A673 (cell line): Measurements from ENCODE around the gene RNF220. TPM values are rescaled to one million over a fixed set of nuclear protein-coding genes. Genes with fewer than 3 reads are reported as not detected.

Experiments
- BruUV-seq: library from RNA; stranded (reverse); fragments of 400-500 nt; replicated peaks from 2 replicates; lab custom pipeline; 2021; lab: Mats Ljungman, UMichigan
- CTCF ChIA-PET: fragments of 300-600 bp; sonication (Branson Sonifier 250); formaldehyde crosslinking; loops from one replicate; lab custom pipeline; 2022; ENCODE audit warnings: antibody characterized with exemption; lab: Charles Lee
- POLR2A ChIA-PET: fragments of 300-600 bp; sonication (Branson Sonifier 250); formaldehyde crosslinking; loops from one replicate; lab custom pipeline; 2022; ENCODE audit warnings: antibody characterized with exemption; ENCODE audit not compliant: low non-redundant PET; lab: Charles Lee
- DNase-seq: peaks from one replicate; pipeline ENCODE4 v3.0.0-alpha.2; 2015; ENCODE audit warnings: low spot score
- H3K27ac ChIP-seq: fragments of 200-600 bp; sonication (generic); 2 replicates; pipeline ENCODE4 v1.5.1; 2016; ENCODE audit warnings: mixed run types, low read depth, mild to moderate bottlenecking, mixed read lengths, antibody characterized with exemption, low read length; ENCODE audit not compliant: poor library complexity, severe bottlenecking
- H3K27me3 ChIP-seq: fragments of 200-600 bp; sonication (generic); replicated peaks from 2 replicates; pipeline ENCODE4 v1.6.1; 2017; ENCODE audit warnings: mixed run types, low read depth, mild to moderate bottlenecking, mixed read lengths, antibody characterized with exemption, low read length; ENCODE audit not compliant: insufficient read depth, poor library complexity
- H3K36me3 ChIP-seq: fragments of 200-600 bp; sonication (generic); 2 replicates; pipeline ENCODE4 v1.6.1; 2016; ENCODE audit warnings: mixed run types, mild to moderate bottlenecking, mixed read lengths, antibody characterized with exemption, low read length; ENCODE audit not compliant: insufficient read depth, poor library complexity, severe bottlenecking
- H3K4me1 ChIP-seq: fragments of 200-600 bp; sonication (generic); 2 replicates; pipeline ENCODE4 v1.6.1; 2017; ENCODE audit warnings: mixed run types, mild to moderate bottlenecking, mixed read lengths, antibody characterized with exemption, low read length; ENCODE audit not compliant: insufficient read depth, poor library complexity, severe bottlenecking
- H3K4me3 ChIP-seq: fragments of 200-600 bp; sonication (generic); 2 replicates; pipeline ENCODE4 v1.5.1; 2016; ENCODE audit warnings: low read depth, mixed run types, mild to moderate bottlenecking, mixed read lengths, low read length; ENCODE audit not compliant: poor library complexity, severe bottlenecking
- H3K9me3 ChIP-seq: fragments of 200-600 bp; sonication (generic); 2 replicates; pipeline ENCODE4 v1.6.1; 2016; ENCODE audit warnings: mixed run types, low read depth, mild to moderate bottlenecking, mixed read lengths, antibody characterized with exemption, low read length; ENCODE audit not compliant: poor library complexity, severe bottlenecking
- CTCF ChIP-seq: fragments of 300-800, 200-600 bp; sonication (generic); conservative IDR thresholded peaks from 2 replicates; pipeline ENCODE4 v1.5.1; 2017; ENCODE audit warnings: low read depth, mild to moderate bottlenecking, antibody characterized with exemption, low read length, moderate library complexity, mixed read lengths
- EZH2 ChIP-seq: fragments of 200-600 bp; sonication (generic); IDR thresholded peaks from 2 replicates; pipeline ENCODE4 v1.6.1; 2017; ENCODE audit warnings: borderline replicate concordance, low read depth, mild to moderate bottlenecking, mixed read lengths, antibody characterized with exemption, low read length; ENCODE audit not compliant: poor library complexity, severe bottlenecking
- intact Hi-C: fragments of 100-400 bp; cut with micrococcal nuclease; formaldehyde crosslinking; loops from one replicate; pipeline ENCODE4 v1.10.0; 2022; ENCODE audit not compliant: unreplicated experiment
- total RNA-seq: library from RNA; stranded (reverse); gene quantifications from 2 replicates; pipeline ENCODE4 v1.2.3, GENCODE V29; 2021

The RNF220 gene
- total RNA-seq, 1 experiment from 2014 or later = 80.6 TPM

- H3K4me1 ChIP-seq = no peaks in the 10 kb centered on the region
- H3K27ac ChIP-seq = no peak overlapping the region
- BruUV-seq = no TSS peak
- H3K9me3 ChIP-seq = no peaks in the 10 kb centered on the region
- H3K36me3 ChIP-seq = peaks cover 23% of the 10 kb centered on the region
- DNase-seq = peak; percentile 82
- no peak for TF ChIP-seq EZH2
- peak; percentile 95 for TF ChIP-seq CTCF
- intact Hi-C loops = loop anchor here (1.0 to 10.0 kb wide), 5 partner anchors 44 to 558 kb away; no protein-coding TSS in a partner anchor
- POLR2A ChIA-PET = no interaction called here
- H3K27me3 ChIP-seq = no peaks in the 10 kb centered on the region
- no peak overlapping the region for H3K4me3 ChIP-seq
- CTCF ChIA-PET = interaction anchor here (0.5 to 2.0 kb wide), 13 partner anchors 11 to 567 kb away, joined by 3 to 17 read pairs (median 5); no protein-coding TSS in a partner anchor
These were observed 247.5 kb downstream of the RNF220 start for GRCh38 chr1:44652445-44653106.

- CTCF ChIA-PET = interaction anchor here (0.5 to 2.0 kb wide), 12 partner anchors 11 to 438 kb away, joined by 3 to 17 read pairs (median 4); no protein-coding TSS in a partner anchor
- Histone ChIP-seq H3K4me3 (no peak overlapping the region), H3K27me3 (no peaks in the 10 kb centered on the region), H3K36me3 (peaks cover 23% of the 10 kb centered on the region), H3K4me1 (no peaks in the 10 kb centered on the region), H3K9me3 (no peaks in the 10 kb centered on the region), H3K27ac (no peak overlapping the region)
- POLR2A ChIA-PET = no interaction called here
- DNase-seq = no peak
- intact Hi-C loops = loop anchor here (1.0 to 10.0 kb wide), 5 partner anchors 45 to 559 kb away; no protein-coding TSS in a partner anchor
- BruUV-seq = no TSS peak
- TF ChIP-seq EZH2 = no peak
These were observed 248.3 kb downstream of the RNF220 start for GRCh38 chr1:44653107-44653964.

GRCh38 chr1:44654621-44655187, 249.6 kb downstream of the RNF220 start:
- H3K4me3 ChIP-seq = no peak overlapping the region
- no TSS peak for BruUV-seq
- no peak overlapping the region for H3K27ac ChIP-seq
- DNase-seq = no peak
- ChIA-PET CTCF (no interaction called here), POLR2A (no interaction called here)
- peaks cover 16% of the 10 kb centered on the region for H3K36me3 ChIP-seq
- intact Hi-C loops = loop anchor here (5.0 to 10.0 kb wide), 2 partner anchors 437 to 560 kb away; no protein-coding TSS in a partner anchor
- no peaks in the 10 kb centered on the region for H3K27me3 ChIP-seq
- TF ChIP-seq CTCF (no peak), EZH2 (no peak)
- H3K4me1 ChIP-seq = no peaks in the 10 kb centered on the region
- H3K9me3 ChIP-seq = no peaks in the 10 kb centered on the region
